ENCODE results near the gene WIPF1.

Gene WIPF1

GRCh38 chr2:174634130-174635014, 36.8 kb upstream of the WIPF1 start:
- H3K9me3 ChIP-seq (ENCODE audit: control insufficient read depth in 5 of 5, low read length in 5 of 5), result no peaks in the 10 kb centered on the region
- H3K27ac ChIP-seq (ENCODE audit: low read depth, low read length), result peak overlapping the region; percentile 65
- peak overlapping the region in 4 of 5 donors; percentile 58 to 64 (median 62) for H3K9ac ChIP-seq (ENCODE audit: low read length in 5 of 5)
- peak overlapping the region; percentile 48 to 62 (median 55) for H3K4me3 ChIP-seq (ENCODE audit: low read depth in 1 of 5, low read length in 5 of 5)
- H3K36me3 ChIP-seq (ENCODE audit: control insufficient read depth in 5 of 5, insufficient read depth in 5 of 5, low read length in 5 of 5), result peaks cover 0 to 2% (median 0%) of the 10 kb centered on the region in 5 donors
- no peaks in the 10 kb centered on the region for H3K27me3 ChIP-seq (ENCODE audit: control insufficient read depth in 5 of 5, insufficient read depth in 4 of 5, low read length in 5 of 5)
- H3K4me1 ChIP-seq (ENCODE audit: control insufficient read depth in 5 of 5, insufficient read depth in 5 of 5, low read length in 5 of 5), result peaks cover 5 to 50% (median 31%) of the 10 kb centered on the region in 5 donors

DNA sequence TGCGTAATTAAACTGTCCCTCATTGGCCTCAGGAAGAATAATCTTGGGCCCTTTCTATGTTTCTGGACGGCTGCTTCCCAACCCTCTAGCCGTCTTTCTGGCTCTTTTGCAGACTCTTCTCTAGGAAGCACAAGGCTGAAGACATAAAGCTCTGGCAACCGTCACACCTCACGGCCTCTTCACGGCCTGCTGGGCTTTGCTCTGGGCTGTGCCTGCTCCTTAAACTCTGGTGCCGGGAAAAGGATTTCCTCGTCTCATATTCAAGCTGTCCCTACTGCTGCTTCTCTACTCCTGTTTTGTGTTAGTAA, 36.0 kb upstream of the WIPF1 start:
- H3K4me3 ChIP-seq (ENCODE audit: low read depth in 1 of 5, low read length in 5 of 5), result peak overlapping the region; percentile 48 to 62 (median 55)
- peak overlapping the region in 3 of 5 donors; percentile 60 to 64 (median 63) for H3K9ac ChIP-seq (ENCODE audit: low read length in 5 of 5)
- H3K27ac ChIP-seq (ENCODE audit: low read depth, low read length), result peak overlapping the region; percentile 65
- no peaks in the 10 kb centered on the region for H3K9me3 ChIP-seq (ENCODE audit: control insufficient read depth in 5 of 5, low read length in 5 of 5)
- peaks cover 0 to 2% (median 0%) of the 10 kb centered on the region in 5 donors for H3K36me3 ChIP-seq (ENCODE audit: control insufficient read depth in 5 of 5, insufficient read depth in 5 of 5, low read length in 5 of 5)
- H3K27me3 ChIP-seq (ENCODE audit: control insufficient read depth in 5 of 5, insufficient read depth in 4 of 5, low read length in 5 of 5), result no peaks in the 10 kb centered on the region
- peaks cover 5 to 54% (median 36%) of the 10 kb centered on the region in 5 donors for H3K4me1 ChIP-seq (ENCODE audit: control insufficient read depth in 5 of 5, insufficient read depth in 5 of 5, low read length in 5 of 5)

GRCh38 chr2:174632841-174633622, 35.4 kb upstream of the WIPF1 start:
- Histone ChIP-seq H3K9ac (ENCODE audit: low read length in 5 of 5) (peak overlapping the region in 4 of 5 donors; percentile 51 to 64 (median 62)), H3K27ac (ENCODE audit: low read depth, low read length) (peak overlapping the region; percentile 65), H3K4me3 (ENCODE audit: low read depth in 1 of 5, low read length in 5 of 5) (peak overlapping the region; percentile 48 to 62 (median 55)), H3K36me3 (ENCODE audit: control insufficient read depth in 5 of 5, insufficient read depth in 5 of 5, low read length in 5 of 5) (peaks cover 0 to 4% (median 1%) of the 10 kb centered on the region in 5 donors), H3K27me3 (ENCODE audit: control insufficient read depth in 5 of 5, insufficient read depth in 4 of 5, low read length in 5 of 5) (no peaks in the 10 kb centered on the region), H3K9me3 (ENCODE audit: control insufficient read depth in 5 of 5, low read length in 5 of 5) (no peaks in the 10 kb centered on the region), H3K4me1 (ENCODE audit: control insufficient read depth in 5 of 5, insufficient read depth in 5 of 5, low read length in 5 of 5) (peaks cover 5 to 54% (median 36%) of the 10 kb centered on the region in 5 donors)

GRCh38 chr2:174631009-174631981, 33.7 kb upstream of the WIPF1 start:
- Histone ChIP-seq H3K4me1 (ENCODE audit: control insufficient read depth in 5 of 5, insufficient read depth in 5 of 5, low read length in 5 of 5) (peaks cover 5 to 54% (median 36%) of the 10 kb centered on the region in 5 donors), H3K4me3 (ENCODE audit: low read depth in 1 of 5, low read length in 5 of 5) (no peak overlapping the region), H3K27ac (ENCODE audit: low read depth, low read length) (no peak overlapping the region)

GRCh38 chr2:174630107-174630506, 32.5 kb upstream of the WIPF1 start:
- no peak overlapping the region for H3K4me3 ChIP-seq (ENCODE audit: low read depth in 1 of 5, low read length in 5 of 5)
- no peak overlapping the region for H3K9ac ChIP-seq (ENCODE audit: low read length in 5 of 5)
- H3K36me3 ChIP-seq (ENCODE audit: control insufficient read depth in 5 of 5, insufficient read depth in 5 of 5, low read length in 5 of 5), result peaks cover 0 to 12% (median 2%) of the 10 kb centered on the region in 5 donors
- peaks cover 5 to 50% (median 30%) of the 10 kb centered on the region in 5 donors for H3K4me1 ChIP-seq (ENCODE audit: control insufficient read depth in 5 of 5, insufficient read depth in 5 of 5, low read length in 5 of 5)
- H3K27ac ChIP-seq (ENCODE audit: low read depth, low read length), result no peak overlapping the region
- H3K27me3 ChIP-seq (ENCODE audit: control insufficient read depth in 5 of 5, insufficient read depth in 4 of 5, low read length in 5 of 5), result no peaks in the 10 kb centered on the region
- no peaks in the 10 kb centered on the region for H3K9me3 ChIP-seq (ENCODE audit: control insufficient read depth in 5 of 5, low read length in 5 of 5)

More at GRCh38 chr2:174631009-174631981, 33.7 kb upstream of the WIPF1 start:
- Histone ChIP-seq H3K36me3 (ENCODE audit: control insufficient read depth in 5 of 5, insufficient read depth in 5 of 5, low read length in 5 of 5) (peaks cover 0 to 6% (median 2%) of the 10 kb centered on the region in 5 donors), H3K27me3 (ENCODE audit: control insufficient read depth in 5 of 5, insufficient read depth in 4 of 5, low read length in 5 of 5) (no peaks in the 10 kb centered on the region), H3K9ac (ENCODE audit: low read length in 5 of 5) (no peak overlapping the region), H3K9me3 (ENCODE audit: control insufficient read depth in 5 of 5, low read length in 5 of 5) (no peaks in the 10 kb centered on the region)

- H3K27ac ChIP-seq (ENCODE audit: low read depth, low read length), result no peak overlapping the region
- no peaks in the 10 kb centered on the region for H3K27me3 ChIP-seq (ENCODE audit: control insufficient read depth in 5 of 5, insufficient read depth in 4 of 5, low read length in 5 of 5)
- H3K4me1 ChIP-seq (ENCODE audit: control insufficient read depth in 5 of 5, insufficient read depth in 5 of 5, low read length in 5 of 5), result peaks cover 0 to 44% (median 24%) of the 10 kb centered on the region in 5 donors
- no peak overlapping the region for H3K9ac ChIP-seq (ENCODE audit: low read length in 5 of 5)
- no peak overlapping the region for H3K4me3 ChIP-seq (ENCODE audit: low read depth in 1 of 5, low read length in 5 of 5)
- no peaks in the 10 kb centered on the region for H3K9me3 ChIP-seq (ENCODE audit: control insufficient read depth in 5 of 5, low read length in 5 of 5)
- peaks cover 0 to 18% (median 2%) of the 10 kb centered on the region in 5 donors for H3K36me3 ChIP-seq (ENCODE audit: control insufficient read depth in 5 of 5, insufficient read depth in 5 of 5, low read length in 5 of 5)
Observed at GRCh38 chr2:174629506-174629905, 31.9 kb upstream of the WIPF1 start.

GRCh38 chr2:174628528-174629169, 31.0 kb upstream of the WIPF1 start:
- no peak overlapping the region for H3K4me3 ChIP-seq (ENCODE audit: low read depth in 1 of 5, low read length in 5 of 5)

GRCh38 chr2:174627216-174627615, 29.6 kb upstream of the WIPF1 start:
- H3K4me3 ChIP-seq (ENCODE audit: low read depth in 1 of 5, low read length in 5 of 5), result no peak overlapping the region
- H3K27ac ChIP-seq (ENCODE audit: low read depth, low read length), result no peak overlapping the region
- no peaks in the 10 kb centered on the region for H3K9me3 ChIP-seq (ENCODE audit: control insufficient read depth in 5 of 5, low read length in 5 of 5)
- H3K36me3 ChIP-seq (ENCODE audit: control insufficient read depth in 5 of 5, insufficient read depth in 5 of 5, low read length in 5 of 5), result peaks cover 0 to 21% (median 2%) of the 10 kb centered on the region in 5 donors
- H3K4me1 ChIP-seq (ENCODE audit: control insufficient read depth in 5 of 5, insufficient read depth in 5 of 5, low read length in 5 of 5), result peaks cover 0 to 25% (median 7%) of the 10 kb centered on the region in 5 donors
- H3K9ac ChIP-seq (ENCODE audit: low read length in 5 of 5), result no peak overlapping the region
- no peaks in the 10 kb centered on the region for H3K27me3 ChIP-seq (ENCODE audit: control insufficient read depth in 5 of 5, insufficient read depth in 4 of 5, low read length in 5 of 5)

More at GRCh38 chr2:174628528-174629169, 31.0 kb upstream of the WIPF1 start:
- H3K9me3 ChIP-seq (ENCODE audit: control insufficient read depth in 5 of 5, low read length in 5 of 5), result no peaks in the 10 kb centered on the region
- no peaks in the 10 kb centered on the region for H3K27me3 ChIP-seq (ENCODE audit: control insufficient read depth in 5 of 5, insufficient read depth in 4 of 5, low read length in 5 of 5)
- H3K27ac ChIP-seq (ENCODE audit: low read depth, low read length), result no peak overlapping the region
- no peak overlapping the region for H3K9ac ChIP-seq (ENCODE audit: low read length in 5 of 5)
- peaks cover 0 to 36% (median 18%) of the 10 kb centered on the region in 5 donors for H3K4me1 ChIP-seq (ENCODE audit: control insufficient read depth in 5 of 5, insufficient read depth in 5 of 5, low read length in 5 of 5)
- peaks cover 0 to 21% (median 2%) of the 10 kb centered on the region in 5 donors for H3K36me3 ChIP-seq (ENCODE audit: control insufficient read depth in 5 of 5, insufficient read depth in 5 of 5, low read length in 5 of 5)

All from subcutaneous abdominal adipose tissue (tissue), 5 donors.